SKM-1 (cell line): ENCODE measurements around the gene TMEM86A.
"Not testable (repeated sequence)": the region's sequence is repeated elsewhere in the genome, so short reads cannot be mapped to it uniquely, and the experiment has no call there.

Experiments used
- DNase-seq: peaks from one replicate; lab custom pipeline; 2025; ENCODE audit not compliant: unreplicated experiment; lab: John Stamatoyannopoulos, UW

Gene TMEM86A

DNA sequence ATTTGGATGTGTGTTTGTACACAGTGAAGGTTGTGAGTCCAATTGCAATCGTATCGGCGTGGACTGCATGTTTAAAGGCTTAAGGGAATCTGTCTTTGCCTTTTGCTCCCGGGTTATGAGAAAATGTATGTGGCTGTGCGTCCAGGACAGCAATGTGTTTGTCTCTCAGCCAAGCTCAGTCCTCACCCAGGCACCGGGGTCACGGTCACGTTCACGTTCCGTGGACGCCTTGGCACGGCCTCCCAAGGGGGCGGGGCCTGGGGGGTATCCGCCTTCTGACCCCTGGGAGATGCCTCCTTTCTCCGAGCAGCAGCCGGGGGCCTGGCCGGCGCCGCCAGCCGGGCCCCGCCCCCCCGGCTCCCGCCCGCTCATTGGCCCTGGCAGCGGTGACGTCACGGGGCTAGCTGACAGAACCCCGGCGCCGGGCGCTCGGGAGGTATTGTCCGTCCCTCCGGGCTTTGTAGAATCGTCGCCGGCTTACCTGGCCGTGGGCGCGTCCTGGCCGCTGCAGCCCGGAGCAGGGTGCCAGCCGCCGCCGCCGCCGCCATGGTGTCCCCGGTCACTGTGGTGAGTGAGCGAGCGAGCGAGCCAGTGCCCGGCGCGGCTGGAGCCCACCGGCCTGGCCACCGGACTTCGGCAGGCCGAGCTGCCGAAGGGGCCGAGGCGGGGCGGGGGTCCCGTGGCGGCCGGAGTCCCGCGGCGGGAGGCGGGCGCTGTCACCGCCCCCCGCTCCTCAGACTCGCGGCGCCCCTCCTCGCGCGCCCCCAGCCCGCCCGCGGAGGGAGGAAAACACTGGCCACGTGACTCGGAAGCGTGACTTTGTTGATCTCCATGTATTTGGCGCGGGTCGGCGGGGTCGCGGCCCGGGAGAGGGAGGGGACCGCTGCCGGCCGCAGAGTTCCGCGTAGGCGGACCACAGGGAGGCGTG is at the start of gene TMEM86A:
Gene TMEM86A, plus strand, starts transcription at position 439 of the 928 bp plus-strand sequence. Its CDS starts 108 bp downstream, at position 547.
- DNase-seq = peak; percentile 64

GRCh38 chr11:18650353-18650752 is 48.2 kb upstream of the TMEM86A start:
- DNase-seq = no peak

DNA sequence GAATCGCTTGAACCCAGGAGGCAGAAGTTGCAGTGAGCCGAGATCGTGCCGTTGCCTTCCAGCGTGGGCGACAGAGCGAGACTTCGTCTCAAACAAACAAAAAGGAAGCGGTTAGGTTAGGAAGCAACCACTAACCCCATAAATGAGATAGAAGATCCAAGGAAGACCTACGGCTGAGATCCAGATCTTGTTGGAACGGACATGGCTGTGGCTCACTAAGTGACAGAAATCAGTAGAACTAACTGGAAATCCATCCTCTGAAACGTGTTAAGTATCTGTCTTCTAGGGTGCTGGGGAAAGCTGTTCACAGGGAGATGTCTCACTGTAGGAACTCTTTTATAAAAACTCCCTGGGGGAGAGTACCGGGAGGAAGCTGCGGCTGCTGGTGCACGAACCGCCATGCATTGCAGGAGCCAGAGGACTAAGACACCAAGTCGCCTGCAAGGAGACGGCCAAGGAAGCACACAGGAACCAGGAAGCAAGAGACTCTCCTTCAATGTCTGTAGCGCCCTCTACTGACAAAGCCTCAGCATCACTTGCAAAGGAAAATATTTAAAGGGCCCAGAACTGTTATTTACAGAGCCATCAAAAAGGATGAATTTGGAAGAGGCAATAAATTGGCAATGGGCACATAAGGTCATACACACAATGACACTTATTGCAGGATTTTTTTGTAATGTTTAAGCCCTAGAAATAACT is 47.6 kb upstream of the TMEM86A start:
- peak; percentile 46 for DNase-seq

DNA sequence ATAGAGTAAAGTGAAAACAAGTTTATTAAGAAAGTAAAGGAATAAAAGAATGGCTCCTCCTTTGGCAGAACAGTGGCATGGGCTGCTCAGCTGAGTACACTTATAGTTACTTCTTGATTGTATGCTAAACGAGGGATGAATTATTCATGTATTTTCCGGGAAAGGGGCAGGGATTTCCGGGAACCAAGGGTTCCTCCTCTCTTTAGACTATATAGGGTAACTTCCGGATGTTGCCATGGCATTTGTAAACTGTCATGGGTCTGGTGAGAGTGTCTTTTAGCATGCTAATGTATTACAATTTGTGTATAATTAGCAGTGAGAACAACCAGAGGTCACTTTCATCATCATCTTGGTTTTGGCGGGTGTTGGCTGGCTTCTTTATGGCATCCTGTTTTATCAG is 40.9 kb upstream of the TMEM86A start:
- DNase-seq = no peak

DNA sequence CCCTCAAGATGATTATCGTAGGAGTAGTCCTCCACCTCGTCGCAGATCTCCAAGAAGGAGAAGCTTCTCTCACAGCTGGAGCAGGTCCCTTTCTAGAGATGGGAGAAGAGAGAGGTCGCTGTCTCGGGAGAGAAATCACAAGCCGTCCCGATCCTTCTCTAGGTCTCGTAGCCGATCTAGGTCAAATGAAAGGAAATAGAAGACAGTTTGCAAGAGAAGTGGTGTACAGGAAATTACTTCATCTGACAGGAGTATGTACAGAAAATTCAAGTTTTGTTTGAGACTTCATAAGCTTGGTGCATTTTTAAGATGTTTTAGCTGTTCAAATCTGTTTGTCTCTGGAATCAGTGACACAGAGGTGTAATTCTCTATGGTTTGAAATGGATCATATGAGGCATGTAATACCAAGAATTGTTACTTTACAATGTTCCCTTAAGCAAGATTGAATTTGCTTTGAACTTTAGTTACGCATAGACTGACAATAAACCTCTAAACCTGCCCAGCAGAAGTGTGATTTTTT is 33.2 kb upstream of the TMEM86A start:
- not testable (repeated sequence) for DNase-seq

- no peak for DNase-seq
Observed at GRCh38 chr11:18668131-18668530, 30.4 kb upstream of the TMEM86A start.

DNA sequence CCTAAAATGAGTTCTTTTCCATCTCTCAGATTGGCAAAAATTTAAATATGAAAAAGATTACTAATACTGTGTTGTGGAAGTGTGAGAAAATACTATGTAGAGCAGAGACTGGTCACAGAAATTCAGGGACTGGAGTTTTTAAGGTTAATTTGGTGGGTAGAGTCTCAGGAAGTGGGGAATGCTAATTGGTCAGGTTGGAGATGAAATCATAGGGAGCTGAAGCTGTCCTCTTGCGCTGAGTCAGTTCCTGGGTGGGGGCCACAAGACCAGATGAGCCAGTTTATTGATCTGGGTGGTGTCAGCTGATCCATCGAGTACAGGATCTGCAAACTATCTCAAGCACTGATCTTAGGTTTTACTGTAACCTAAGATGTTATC is 29.4 kb upstream of the TMEM86A start:
- no peak for DNase-seq

DNA sequence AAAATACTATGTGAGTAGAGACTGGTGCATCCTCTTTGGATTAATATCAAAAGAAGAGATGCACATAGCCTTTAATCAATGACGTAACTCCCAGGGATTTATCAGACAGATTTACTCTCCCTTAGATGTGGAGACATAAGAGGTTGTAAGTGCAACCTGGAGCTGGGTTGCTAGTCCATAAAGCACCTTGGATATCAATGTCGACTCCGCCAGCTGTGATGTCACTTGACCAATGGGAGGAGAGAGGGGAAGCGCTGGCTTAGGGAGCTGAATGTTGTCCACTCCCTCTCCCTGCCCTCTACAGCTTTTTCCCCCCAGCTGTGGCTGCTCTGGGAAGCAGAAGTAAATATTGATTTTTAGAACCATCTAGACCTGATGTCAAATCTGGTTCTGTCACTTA is 28.9 kb upstream of the TMEM86A start:
- no peak for DNase-seq

DNA sequence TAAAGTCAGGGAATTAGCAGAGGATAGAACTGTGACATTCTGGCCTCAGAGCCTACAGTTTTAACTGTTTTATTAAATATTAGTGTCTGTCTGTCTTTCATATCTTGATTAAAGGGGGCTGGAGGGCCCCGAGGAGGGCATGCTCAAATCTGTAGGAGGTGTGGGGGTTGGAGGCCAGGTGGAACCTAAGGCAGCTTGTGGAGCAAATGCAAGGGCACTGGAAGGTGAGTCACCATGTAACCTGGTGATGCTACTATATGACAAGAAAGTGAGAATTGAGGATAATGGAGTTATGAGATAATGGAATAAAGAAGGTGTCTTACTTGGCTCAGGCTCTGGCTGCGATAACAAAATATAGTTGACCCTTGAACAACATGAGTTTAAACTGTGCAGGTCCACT is 27.3 kb upstream of the TMEM86A start:
- DNase-seq = no peak

- DNase-seq = not testable (repeated sequence)
Observed at GRCh38 chr11:18672209-18672608, 26.4 kb upstream of the TMEM86A start.

GRCh38 chr11:18676803-18677202 is 21.8 kb upstream of the TMEM86A start:
- no peak for DNase-seq

DNA sequence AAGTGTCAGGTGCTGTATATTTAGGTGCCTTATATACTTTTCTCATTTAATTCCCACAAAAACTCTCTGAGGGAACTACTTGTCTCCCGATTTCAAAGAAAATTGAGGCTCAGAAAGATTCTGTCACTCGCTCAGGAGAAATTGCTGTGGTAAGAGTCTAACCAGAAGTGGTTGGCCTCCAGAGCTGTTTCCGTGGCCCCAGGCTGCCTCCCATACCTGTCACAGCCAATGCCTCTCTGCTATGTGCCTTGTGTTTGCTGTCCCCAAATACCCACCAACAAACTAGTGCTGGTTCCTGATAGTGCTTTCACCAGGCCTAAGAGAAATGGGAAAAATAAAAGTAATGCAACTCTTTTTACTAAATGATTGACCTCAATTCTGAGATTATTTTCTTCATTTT is 21.0 kb upstream of the TMEM86A start:
- no peak for DNase-seq

GRCh38 chr11:18681949-18682348 is 16.6 kb upstream of the TMEM86A start:
- DNase-seq = not testable (repeated sequence)

DNA sequence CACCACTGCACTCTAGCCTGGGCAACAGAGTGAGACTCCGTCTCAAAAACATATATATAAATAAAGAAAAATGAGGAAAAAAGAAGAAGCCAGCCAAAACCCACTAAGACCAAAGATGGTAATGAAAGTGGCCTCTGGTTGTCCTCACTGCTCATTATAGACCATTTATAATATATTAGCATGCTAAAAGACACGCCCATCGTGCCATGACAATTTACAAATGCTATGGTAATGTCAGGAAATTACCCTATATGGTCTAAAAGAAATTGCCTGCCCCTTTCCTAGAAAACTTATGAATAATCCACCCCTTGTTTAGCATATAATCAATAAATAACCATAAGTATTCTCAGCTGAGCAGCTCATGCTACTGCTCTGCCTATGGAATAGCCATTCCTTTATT is 16.1 kb upstream of the TMEM86A start:
- no peak for DNase-seq

DNA sequence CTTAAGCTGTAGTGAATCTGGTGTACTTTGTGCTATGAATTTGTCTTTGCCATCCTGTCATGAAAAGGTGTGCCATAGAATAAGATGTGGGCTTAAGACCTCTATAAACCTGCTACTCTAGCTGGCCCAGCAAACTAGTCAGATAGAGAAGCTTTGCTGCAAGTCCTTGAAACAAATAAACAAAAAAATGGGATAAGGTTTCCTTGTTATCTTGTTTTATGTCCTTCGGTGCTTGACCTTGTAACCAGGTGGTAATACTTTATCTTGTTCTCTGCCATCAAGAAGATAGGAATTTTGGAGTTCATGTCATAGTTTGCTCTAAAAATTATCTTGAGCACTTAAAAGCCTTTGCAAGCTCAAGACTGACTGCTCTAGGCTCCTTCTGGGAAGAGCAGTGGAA is 14.3 kb upstream of the TMEM86A start:
- no peak for DNase-seq

GRCh38 chr11:18691467-18692140 is 7.0 kb upstream of the TMEM86A start:
- not testable (repeated sequence) for DNase-seq

DNA sequence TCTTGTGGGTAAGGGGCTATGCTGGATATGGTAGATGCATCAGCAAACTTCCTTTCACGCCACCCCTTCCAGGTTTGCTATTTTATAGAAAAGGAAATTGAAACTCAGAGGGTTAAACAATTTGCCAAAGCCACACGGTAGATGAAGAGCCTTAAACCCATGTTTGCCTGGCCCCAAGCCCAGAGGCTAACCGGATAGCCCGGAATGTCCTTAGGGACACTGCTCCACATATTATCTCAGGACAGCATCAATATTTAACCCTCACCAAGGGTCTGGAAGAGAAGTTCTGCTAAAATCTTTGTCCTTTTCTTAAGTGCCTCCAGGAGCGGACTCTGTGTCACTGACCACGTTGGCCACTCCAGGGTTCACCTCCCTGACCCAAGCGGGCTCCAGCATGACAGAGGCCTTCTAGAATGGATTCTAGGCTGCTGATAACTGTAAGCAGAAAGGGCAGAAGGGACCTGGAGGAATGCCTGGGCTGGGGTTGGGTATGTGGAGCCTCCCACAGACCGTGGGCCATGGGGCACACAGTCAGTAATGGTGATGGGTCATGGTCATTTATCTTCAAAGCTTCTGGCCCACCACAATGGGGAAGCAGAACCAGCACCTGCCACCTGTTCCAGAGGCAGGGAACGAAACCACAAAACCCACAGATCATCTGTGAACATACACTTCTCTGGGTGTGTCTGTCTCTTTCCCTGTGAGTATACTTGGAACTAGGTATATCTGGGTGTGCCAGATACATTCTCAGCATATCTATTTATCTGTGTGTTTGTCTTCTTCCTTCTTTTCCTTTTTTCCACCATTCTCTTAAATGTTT is 5.4 kb upstream of the TMEM86A start:
- DNase-seq = no peak

DNA sequence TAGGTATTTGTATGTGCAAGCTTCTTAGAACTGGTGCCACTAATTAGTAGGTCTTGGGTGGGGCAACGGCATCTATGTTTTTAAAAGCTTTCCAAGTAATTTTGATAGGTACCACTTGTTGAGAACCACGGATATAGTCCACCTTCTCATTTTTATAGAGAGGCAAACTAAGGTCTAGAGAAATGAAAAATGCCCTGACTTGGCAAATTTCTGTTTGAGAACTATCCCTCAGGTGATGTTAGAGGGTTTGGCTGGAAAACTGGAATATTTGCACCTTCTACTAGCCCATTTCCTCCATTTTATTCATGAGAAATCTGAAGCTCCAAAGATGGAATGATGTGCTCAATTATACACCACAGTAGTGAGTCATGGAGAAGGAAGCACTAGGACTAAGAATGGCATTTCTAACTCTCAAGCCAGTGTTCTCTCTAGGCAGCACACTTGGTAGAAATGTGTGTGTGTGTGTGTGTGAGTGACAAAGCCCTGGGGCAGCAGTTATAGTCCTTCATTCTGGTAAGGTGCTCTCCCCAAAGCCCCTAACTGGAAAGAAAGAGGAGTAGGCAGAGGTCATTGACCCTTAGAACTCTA is 1.8 kb upstream of the TMEM86A start:
- DNase-seq = no peak

- no peak for DNase-seq
Observed at GRCh38 chr11:18697576-18697975, 1.0 kb upstream of the TMEM86A start.

GRCh38 chr11:18699269-18699596 is 654 bp downstream of the TMEM86A start:
- DNase-seq = no peak
